ENCODE data around the gene KSR1. TPM values are rescaled to one million over a fixed set of nuclear protein-coding genes. Genes with fewer than 3 reads are reported as not detected.
"Not testable (repeated sequence)": the region's sequence is repeated elsewhere in the genome, so short reads cannot be mapped to it uniquely, and the experiment has no call there.

KSR1 gene
- total RNA-seq, 4 donors from 2014 or later = 10.0 to 15.2 (median 13.9) TPM

DNA sequence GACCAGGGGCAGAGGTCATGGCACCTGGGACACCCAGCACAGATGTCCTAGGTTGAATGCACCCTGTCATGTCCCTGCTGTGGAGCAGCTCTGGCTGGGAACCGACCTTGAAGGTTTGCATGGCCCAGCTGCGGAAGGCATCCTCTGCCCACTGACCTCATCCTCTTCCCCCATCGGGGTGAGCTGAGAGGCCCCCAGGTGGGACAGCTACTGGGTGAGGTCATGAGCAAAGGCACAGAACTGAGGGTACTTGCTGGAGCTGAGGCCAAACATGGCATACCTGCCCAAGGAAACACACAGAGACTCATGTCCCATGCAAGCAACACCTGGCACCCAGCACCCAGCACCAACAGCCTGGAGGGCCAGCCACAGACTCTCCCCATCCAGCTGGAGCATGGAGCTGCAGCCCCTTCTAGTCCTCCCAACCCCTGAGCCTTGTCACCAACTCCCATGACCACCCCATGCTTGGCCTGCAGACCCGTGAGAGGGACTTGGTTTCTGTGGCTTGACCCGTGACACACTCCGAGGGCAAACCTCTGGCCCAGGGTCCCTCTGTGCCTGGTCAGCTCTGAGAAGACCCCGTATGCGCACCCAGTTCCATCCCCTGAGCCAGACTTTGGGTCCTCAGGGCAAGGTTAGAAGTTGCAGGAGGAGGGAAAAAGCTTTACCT, 207.8 kb downstream of the KSR1 start:
- ATAC-seq = no peak
- H3K36me3 ChIP-seq = no peaks in the 10 kb centered on the region
- no peaks in the 10 kb centered on the region for H3K4me1 ChIP-seq
- no peak overlapping the region for H3K4me3 ChIP-seq
- no peaks in the 10 kb centered on the region for H3K9me3 ChIP-seq
- TF ChIP-seq, protein P1, sequence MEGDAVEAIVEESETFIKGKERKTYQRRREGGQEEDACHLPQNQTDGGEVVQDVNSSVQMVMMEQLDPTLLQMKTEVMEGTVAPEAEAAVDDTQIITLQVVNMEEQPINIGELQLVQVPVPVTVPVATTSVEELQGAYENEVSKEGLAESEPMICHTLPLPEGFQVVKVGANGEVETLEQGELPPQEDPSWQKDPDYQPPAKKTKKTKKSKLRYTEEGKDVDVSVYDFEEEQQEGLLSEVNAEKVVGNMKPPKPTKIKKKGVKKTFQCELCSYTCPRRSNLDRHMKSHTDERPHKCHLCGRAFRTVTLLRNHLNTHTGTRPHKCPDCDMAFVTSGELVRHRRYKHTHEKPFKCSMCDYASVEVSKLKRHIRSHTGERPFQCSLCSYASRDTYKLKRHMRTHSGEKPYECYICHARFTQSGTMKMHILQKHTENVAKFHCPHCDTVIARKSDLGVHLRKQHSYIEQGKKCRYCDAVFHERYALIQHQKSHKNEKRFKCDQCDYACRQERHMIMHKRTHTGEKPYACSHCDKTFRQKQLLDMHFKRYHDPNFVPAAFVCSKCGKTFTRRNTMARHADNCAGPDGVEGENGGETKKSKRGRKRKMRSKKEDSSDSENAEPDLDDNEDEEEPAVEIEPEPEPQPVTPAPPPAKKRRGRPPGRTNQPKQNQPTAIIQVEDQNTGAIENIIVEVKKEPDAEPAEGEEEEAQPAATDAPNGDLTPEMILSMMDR (IDR thresholded peaks at IDR 0.05) = no peak
- TF ChIP-seq EP300 (IDR thresholded peaks at IDR 0.05) (no peak), POLR2A (IDR thresholded peaks at IDR 0.05) (no peak), POLR2AphosphoS5 (IDR thresholded peaks at IDR 0.05) (no peak)
- 100% methylated on average over 1 of the region's 8 CpGs; no CpG with 5 or more reads in 1 of the 2 donors for WGBS, 2 donors (ENCODE audit: low coverage in 1 of 2)
- H3K27ac ChIP-seq = no peak overlapping the region
- no peaks in the 10 kb centered on the region for H3K27me3 ChIP-seq

DNA sequence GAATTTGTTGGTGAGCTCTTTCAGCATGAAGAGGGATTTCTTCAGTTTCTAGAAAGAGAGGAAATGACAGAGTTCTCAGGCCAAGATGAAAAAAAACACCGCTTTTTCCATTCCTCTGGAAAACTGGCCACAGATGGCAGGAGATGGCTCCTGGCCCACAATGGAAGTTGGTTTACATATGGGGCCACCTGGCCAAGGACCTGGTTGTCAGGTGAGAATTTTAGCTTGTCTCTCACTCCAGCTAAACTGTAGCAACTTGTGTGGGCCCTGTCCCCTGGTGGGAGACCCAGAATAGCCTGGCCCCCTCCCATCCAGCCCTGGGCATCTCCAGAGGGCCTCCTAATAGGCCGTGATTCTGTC, 208.3 kb downstream of the KSR1 start:
- WGBS, 2 donors (ENCODE audit: low coverage in 1 of 2) = 67 to 75% methylated on average over 1 of the region's 2 CpGs

DNA sequence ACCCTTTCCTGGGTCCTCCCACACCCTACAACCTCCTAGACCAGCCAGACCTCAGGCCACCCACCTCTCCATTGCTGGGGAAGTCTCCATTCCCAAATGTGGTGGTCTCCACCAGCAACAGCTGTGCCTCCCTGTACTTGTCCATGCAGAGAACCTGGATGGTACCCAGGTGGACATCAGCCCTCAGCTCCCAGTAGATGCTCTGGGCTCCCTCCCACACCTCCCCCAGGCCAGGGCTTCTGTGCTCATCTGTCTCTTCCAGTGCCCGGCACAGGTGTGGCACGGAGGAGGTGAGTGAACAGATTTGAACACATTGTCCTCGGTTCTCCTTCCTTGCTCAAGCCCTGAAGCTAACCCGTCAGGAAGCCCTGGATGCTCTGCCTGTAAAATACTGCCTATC, 209.3 kb downstream of the KSR1 start:
- H3K4me3 ChIP-seq = no peak overlapping the region
- TF ChIP-seq, protein P1 (IDR thresholded peaks at IDR 0.05) = no peak
- no peak for TF ChIP-seq EP300 (IDR thresholded peaks at IDR 0.05)
- TF ChIP-seq POLR2A (IDR thresholded peaks at IDR 0.05) = no peak
- no peak for TF ChIP-seq POLR2AphosphoS5 (IDR thresholded peaks at IDR 0.05)
- H3K36me3 ChIP-seq = no peaks in the 10 kb centered on the region
- H3K27me3 ChIP-seq = no peaks in the 10 kb centered on the region
- H3K9me3 ChIP-seq = no peaks in the 10 kb centered on the region
- ATAC-seq = no peak
- no peaks in the 10 kb centered on the region for H3K4me1 ChIP-seq
- H3K27ac ChIP-seq = no peak overlapping the region
- 83 to 93% methylated on average over 2 to 4 of the region's 4 CpGs for WGBS, 2 donors (ENCODE audit: low coverage in 1 of 2)

More for the DNA sequence above, 208.3 kb downstream of the KSR1 start:
- Histone ChIP-seq H3K27me3 (no peaks in the 10 kb centered on the region), H3K4me3 (no peak overlapping the region), H3K9me3 (no peaks in the 10 kb centered on the region), H3K27ac (no peak overlapping the region), H3K4me1 (no peaks in the 10 kb centered on the region), H3K36me3 (no peaks in the 10 kb centered on the region)
- no peak for ATAC-seq
- TF ChIP-seq POLR2A (IDR thresholded peaks at IDR 0.05) = no peak
- TF ChIP-seq, protein P1 (IDR thresholded peaks at IDR 0.05) = no peak
- TF ChIP-seq EP300 (IDR thresholded peaks at IDR 0.05) = no peak
- no peak for TF ChIP-seq POLR2AphosphoS5 (IDR thresholded peaks at IDR 0.05)

DNA sequence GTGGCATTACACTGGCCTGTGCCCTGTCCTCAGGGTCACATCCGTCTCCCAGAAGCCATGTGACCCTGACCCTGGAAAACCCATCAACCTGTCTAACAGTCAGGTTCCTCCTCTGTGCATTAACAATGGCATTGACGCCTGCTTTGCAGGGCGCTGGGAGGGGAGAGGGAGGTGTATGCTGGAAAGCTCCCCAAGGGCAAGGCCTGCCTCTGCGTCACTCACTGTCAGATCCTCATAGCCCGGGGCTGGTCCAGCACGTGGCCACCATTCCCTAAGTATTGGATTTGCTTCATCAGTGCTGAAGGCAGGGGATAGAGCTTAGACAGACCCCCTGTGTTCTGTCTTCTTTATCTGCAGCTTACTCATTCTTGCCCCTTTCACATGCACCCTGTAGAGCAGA, 210.0 kb downstream of the KSR1 start:
- ATAC-seq, H3K36me3 ChIP-seq, H3K4me3 ChIP-seq, H3K27me3 ChIP-seq, H3K9me3 ChIP-seq, H3K27ac ChIP-seq, H3K4me1 ChIP-seq: not testable (repeated sequence)
- WGBS, 2 donors (ENCODE audit: low coverage in 1 of 2) = 73% methylated on average over 3 of the region's 6 CpGs; no CpG with 5 or more reads in 1 of the 2 donors

DNA sequence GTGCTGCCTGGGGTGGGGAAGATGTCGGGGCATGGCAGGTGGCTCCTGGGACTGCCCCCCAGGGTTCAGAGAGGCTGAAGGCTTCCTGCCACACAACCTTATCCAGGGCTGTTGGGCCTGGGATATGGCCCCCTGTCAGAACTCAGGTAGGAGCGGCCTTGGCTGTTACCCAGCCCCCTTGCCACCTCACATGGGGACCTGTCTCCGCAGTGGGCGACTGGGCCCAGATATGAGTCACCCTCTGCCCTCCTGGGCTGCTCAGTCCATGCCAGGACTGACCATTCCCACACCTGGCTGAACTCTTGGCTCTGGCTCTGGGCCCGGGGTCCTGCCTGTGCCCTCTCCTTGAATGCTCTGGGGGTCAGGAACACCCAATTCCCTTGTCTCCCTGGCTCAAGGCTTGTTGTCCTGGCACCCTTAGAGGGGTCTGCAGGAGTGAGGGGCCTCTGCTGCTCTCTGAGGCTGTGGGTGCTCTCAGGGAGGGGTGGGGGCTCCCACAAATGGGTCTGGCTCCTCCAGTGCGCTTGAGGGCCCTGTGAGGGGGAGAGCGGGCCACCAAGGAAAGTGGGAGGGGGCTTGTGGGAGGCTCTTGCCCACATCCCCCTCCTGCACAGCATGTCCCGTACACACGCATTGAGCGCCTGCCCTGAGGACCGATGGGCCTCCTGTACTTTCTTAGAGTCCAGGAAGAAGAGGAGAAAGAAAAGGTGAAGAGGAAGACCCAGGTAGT, 210.7 kb downstream of the KSR1 start:
- no peak overlapping the region for H3K4me3 ChIP-seq
- no peaks in the 10 kb centered on the region for H3K27me3 ChIP-seq
- H3K27ac ChIP-seq = no peak overlapping the region
- no peak for TF ChIP-seq POLR2A (IDR thresholded peaks at IDR 0.05)
- TF ChIP-seq, protein P1 (IDR thresholded peaks at IDR 0.05) = no peak
- TF ChIP-seq POLR2AphosphoS5 (IDR thresholded peaks at IDR 0.05) = no peak
- no peak for TF ChIP-seq EP300 (IDR thresholded peaks at IDR 0.05)
- H3K36me3 ChIP-seq = no peaks in the 10 kb centered on the region
- no peaks in the 10 kb centered on the region for H3K4me1 ChIP-seq
- 86 to 88% methylated on average over 3 to 4 of the region's 11 CpGs for WGBS, 2 donors (ENCODE audit: low coverage in 1 of 2)
- no peak for ATAC-seq
- no peaks in the 10 kb centered on the region for H3K9me3 ChIP-seq
